ENCODE results near the gene TBC1D22A. TPM values are rescaled to one million over a fixed set of nuclear protein-coding genes. Genes with fewer than 3 reads are reported as not detected.

TBC1D22A gene
- total RNA-seq, 1 donor from 2014 or later, result 24.2 TPM

GRCh38 chr22:47053726-47054141 is 291.3 kb downstream of the TBC1D22A start:
- DNase-seq (ENCODE audit: low read depth), result peak; percentile 70

DNA sequence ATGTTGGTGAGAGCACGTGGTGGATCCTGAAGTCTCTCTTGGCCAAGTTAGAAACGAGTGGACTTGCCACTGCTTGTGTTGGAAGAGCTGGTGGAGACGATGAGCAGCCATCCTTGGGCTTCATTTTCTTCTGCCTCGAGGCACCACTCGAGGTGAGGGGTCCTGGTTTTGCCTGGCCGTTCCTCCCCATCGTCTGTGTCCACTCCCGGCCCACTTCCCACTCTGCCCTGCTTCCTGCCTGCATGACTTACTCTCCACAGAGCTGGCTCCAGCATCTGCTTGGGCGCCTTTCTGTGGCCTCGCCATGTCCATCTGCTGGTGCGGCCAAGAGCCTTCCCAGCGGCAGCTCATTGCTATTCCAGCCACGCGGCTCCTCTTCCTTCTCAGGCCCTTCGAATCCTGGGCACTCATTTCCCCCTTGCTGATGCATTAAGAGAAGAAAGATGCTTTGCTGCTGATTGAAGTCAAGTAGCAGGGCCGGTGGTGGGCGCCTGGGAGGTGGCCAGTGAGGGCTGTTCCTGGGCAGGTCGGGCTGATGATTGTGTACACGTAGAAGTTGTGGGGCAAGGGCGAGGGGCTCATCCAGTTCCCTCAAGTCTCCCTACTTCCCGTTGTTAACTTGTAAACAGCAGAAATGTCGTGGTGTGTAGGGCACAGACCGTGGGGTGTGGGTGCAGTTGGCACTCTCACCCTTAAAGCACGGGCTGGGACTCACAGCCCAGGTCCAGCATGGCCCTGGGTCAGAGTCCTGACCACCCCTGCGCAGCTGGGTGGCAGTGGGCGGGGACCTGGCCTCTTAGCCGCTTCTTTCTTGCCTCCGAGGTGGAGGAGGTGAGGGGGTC is 292.0 kb downstream of the TBC1D22A start:
- Histone ChIP-seq H3K4me2 (ENCODE audit: low read length) (peak overlapping the region; percentile 55), H3K27ac (ENCODE audit: low read depth, low read length) (no peak overlapping the region), H3K27me3 (ENCODE audit: insufficient read depth, low read length) (no peaks in the 10 kb centered on the region), H2AFZ (ENCODE audit: low read depth, low read length) (no peak overlapping the region), H3K4me3 (ENCODE audit: insufficient read depth, low read depth, low read length) (no peak overlapping the region), H3K9ac (ENCODE audit: low read length) (no peak overlapping the region), H3K4me1 (ENCODE audit: insufficient read depth, low read length) (peaks cover 15% of the 10 kb centered on the region), H3K9me3 (ENCODE audit: insufficient read depth, low read depth, low read length) (no peaks in the 10 kb centered on the region), H3K79me2 (ENCODE audit: insufficient read depth, low read length) (no peaks in the 10 kb centered on the region), H3K36me3 (ENCODE audit: insufficient read depth, low read length) (no peaks in the 10 kb centered on the region), H4K20me1 (ENCODE audit: insufficient read depth, low read length) (peaks cover 13% of the 10 kb centered on the region)
- peaks cover 14% of the 10 kb centered on the region for H3K36me3 Mint-ChIP-seq (ENCODE audit: low read depth, unreplicated experiment)
- no peaks in the 10 kb centered on the region for H3K27me3 Mint-ChIP-seq (ENCODE audit: low read depth, unreplicated experiment)
- FAIRE-seq, result no peak
- no peaks in the 10 kb centered on the region for H3K9me3 Mint-ChIP-seq (ENCODE audit: unreplicated experiment)
- H3K4me3 Mint-ChIP-seq (ENCODE audit: unreplicated experiment), result no peak overlapping the region
- H3K4me1 Mint-ChIP-seq (ENCODE audit: low read depth, unreplicated experiment), result peaks cover 10% of the 10 kb centered on the region
- DNase-seq (ENCODE audit: low read depth), result no peak
- TF ChIP-seq, protein P1, sequence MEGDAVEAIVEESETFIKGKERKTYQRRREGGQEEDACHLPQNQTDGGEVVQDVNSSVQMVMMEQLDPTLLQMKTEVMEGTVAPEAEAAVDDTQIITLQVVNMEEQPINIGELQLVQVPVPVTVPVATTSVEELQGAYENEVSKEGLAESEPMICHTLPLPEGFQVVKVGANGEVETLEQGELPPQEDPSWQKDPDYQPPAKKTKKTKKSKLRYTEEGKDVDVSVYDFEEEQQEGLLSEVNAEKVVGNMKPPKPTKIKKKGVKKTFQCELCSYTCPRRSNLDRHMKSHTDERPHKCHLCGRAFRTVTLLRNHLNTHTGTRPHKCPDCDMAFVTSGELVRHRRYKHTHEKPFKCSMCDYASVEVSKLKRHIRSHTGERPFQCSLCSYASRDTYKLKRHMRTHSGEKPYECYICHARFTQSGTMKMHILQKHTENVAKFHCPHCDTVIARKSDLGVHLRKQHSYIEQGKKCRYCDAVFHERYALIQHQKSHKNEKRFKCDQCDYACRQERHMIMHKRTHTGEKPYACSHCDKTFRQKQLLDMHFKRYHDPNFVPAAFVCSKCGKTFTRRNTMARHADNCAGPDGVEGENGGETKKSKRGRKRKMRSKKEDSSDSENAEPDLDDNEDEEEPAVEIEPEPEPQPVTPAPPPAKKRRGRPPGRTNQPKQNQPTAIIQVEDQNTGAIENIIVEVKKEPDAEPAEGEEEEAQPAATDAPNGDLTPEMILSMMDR (IDR thresholded peaks at IDR 0.05; ENCODE audit: insufficient read depth, low read depth, low read length), result no peak
- no peak for TF ChIP-seq EZH2 (IDR thresholded peaks at IDR 0.05; ENCODE audit: insufficient read depth, low read length)
- H3K27ac Mint-ChIP-seq (ENCODE audit: unreplicated experiment), result no peak overlapping the region

More at GRCh38 chr22:47053726-47054141, 291.3 kb downstream of the TBC1D22A start:
- peak overlapping the region; percentile 50 for H3K27ac Mint-ChIP-seq (ENCODE audit: unreplicated experiment)
- no peak overlapping the region for H3K4me3 Mint-ChIP-seq (ENCODE audit: unreplicated experiment)
- no peaks in the 10 kb centered on the region for H3K79me2 ChIP-seq (ENCODE audit: insufficient read depth, low read length)
- H3K27ac ChIP-seq (ENCODE audit: low read depth, low read length), result no peak overlapping the region
- peaks cover 15% of the 10 kb centered on the region for H3K4me1 ChIP-seq (ENCODE audit: insufficient read depth, low read length)
- no peak for FAIRE-seq
- no peaks in the 10 kb centered on the region for H3K27me3 Mint-ChIP-seq (ENCODE audit: low read depth, unreplicated experiment)
- H4K20me1 ChIP-seq (ENCODE audit: insufficient read depth, low read length), result peaks cover 13% of the 10 kb centered on the region
- no peaks in the 10 kb centered on the region for H3K9me3 ChIP-seq (ENCODE audit: insufficient read depth, low read depth, low read length)
- TF ChIP-seq EZH2 (IDR thresholded peaks at IDR 0.05; ENCODE audit: insufficient read depth, low read length), result no peak
- TF ChIP-seq, protein P1 (IDR thresholded peaks at IDR 0.05; ENCODE audit: insufficient read depth, low read depth, low read length), result no peak
- peaks cover 14% of the 10 kb centered on the region for H3K36me3 Mint-ChIP-seq (ENCODE audit: low read depth, unreplicated experiment)
- no peaks in the 10 kb centered on the region for H3K27me3 ChIP-seq (ENCODE audit: insufficient read depth, low read length)
- peak overlapping the region; percentile 34 for H3K9ac ChIP-seq (ENCODE audit: low read length)
- peak overlapping the region; percentile 55 for H3K4me2 ChIP-seq (ENCODE audit: low read length)
- no peaks in the 10 kb centered on the region for H3K36me3 ChIP-seq (ENCODE audit: insufficient read depth, low read length)
- no peak overlapping the region for H3K4me3 ChIP-seq (ENCODE audit: insufficient read depth, low read depth, low read length)
- no peaks in the 10 kb centered on the region for H3K9me3 Mint-ChIP-seq (ENCODE audit: unreplicated experiment)
- H3K4me1 Mint-ChIP-seq (ENCODE audit: low read depth, unreplicated experiment), result peaks cover 10% of the 10 kb centered on the region
- no peak overlapping the region for H2AFZ ChIP-seq (ENCODE audit: low read depth, low read length)

DNA sequence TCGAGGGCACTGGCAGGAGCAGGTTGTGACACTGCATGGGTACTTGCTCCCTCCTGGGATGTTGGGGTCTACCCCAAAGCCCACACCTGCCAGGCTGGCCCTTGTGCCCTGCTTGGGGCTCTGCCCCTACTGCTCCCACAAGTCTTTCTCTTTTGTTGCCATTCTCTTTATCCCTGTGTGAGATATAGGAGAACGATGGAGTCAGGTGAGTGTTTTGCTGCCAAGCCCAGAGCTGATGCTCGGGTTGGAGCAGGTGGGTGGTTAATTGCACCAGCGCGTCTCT is 292.6 kb downstream of the TBC1D22A start:
- Mint-ChIP-seq H3K27me3 (ENCODE audit: low read depth, unreplicated experiment) (no peaks in the 10 kb centered on the region), H3K36me3 (ENCODE audit: low read depth, unreplicated experiment) (peaks cover 15% of the 10 kb centered on the region), H3K4me3 (ENCODE audit: unreplicated experiment) (no peak overlapping the region), H3K4me1 (ENCODE audit: low read depth, unreplicated experiment) (peaks cover 10% of the 10 kb centered on the region), H3K9me3 (ENCODE audit: unreplicated experiment) (no peaks in the 10 kb centered on the region), H3K27ac (ENCODE audit: unreplicated experiment) (no peak overlapping the region)
- Histone ChIP-seq H3K9me3 (ENCODE audit: insufficient read depth, low read depth, low read length) (no peaks in the 10 kb centered on the region), H3K36me3 (ENCODE audit: insufficient read depth, low read length) (no peaks in the 10 kb centered on the region), H3K9ac (ENCODE audit: low read length) (no peak overlapping the region), H3K79me2 (ENCODE audit: insufficient read depth, low read length) (no peaks in the 10 kb centered on the region), H2AFZ (ENCODE audit: low read depth, low read length) (no peak overlapping the region), H3K4me2 (ENCODE audit: low read length) (no peak overlapping the region), H3K27me3 (ENCODE audit: insufficient read depth, low read length) (no peaks in the 10 kb centered on the region), H3K4me3 (ENCODE audit: insufficient read depth, low read depth, low read length) (no peak overlapping the region), H4K20me1 (ENCODE audit: insufficient read depth, low read length) (peaks cover 13% of the 10 kb centered on the region), H3K27ac (ENCODE audit: low read depth, low read length) (no peak overlapping the region), H3K4me1 (ENCODE audit: insufficient read depth, low read length) (peaks cover 15% of the 10 kb centered on the region)
- FAIRE-seq (no peak), DNase-seq (ENCODE audit: low read depth) (no peak)
- TF ChIP-seq, protein P1 (IDR thresholded peaks at IDR 0.05; ENCODE audit: insufficient read depth, low read depth, low read length), result no peak
- TF ChIP-seq EZH2 (IDR thresholded peaks at IDR 0.05; ENCODE audit: insufficient read depth, low read length), result no peak

Data from astrocyte (in vitro differentiated cells and primary cell).